Pancreas (tissue), 10 donors: ENCODE measurements around the gene NMB. TPM values are rescaled to one million over a fixed set of nuclear protein-coding genes. Genes with fewer than 3 reads are reported as not detected.
A peak's percentile ranks its signal among the peaks of the same experiment; 100 is the strongest.

ENCODE experiments used
- ATAC-seq, 4 donors: fragments of 200-7000 bp; cut with Tn5 transposase; one replicate each; pipeline versions ENCODE4 v1.8.0 to v1.9.1; 2020; ENCODE audit warnings: mild to moderate bottlenecking in 4 of 4, moderate library complexity in 4 of 4
- DNase-seq, 6 donors: peaks; one replicate each; pipeline ENCODE4 v3.0.0-alpha.2; 2020
- FAIRE-seq: peaks from 2 replicates; lab custom pipeline; 2012; peaks lifted over from hg19 to GRCh38; lab: Jason Lieb, UNC
- H3K27ac ChIP-seq, 4 donors: fragments of 200-600 bp; sonication (generic); 1 replicate in 3 of 4; 2 replicates in 1 of 4; pipeline versions ENCODE4 v1.5.0 to v1.8.0; 2020
- H3K27me3 ChIP-seq, 4 donors: fragments of 200-600 bp; one replicate each; pipeline ENCODE4 v1.8.0; 2021
- H3K36me3 ChIP-seq, 3 donors: fragments of 200-600 bp; sonication (generic) in 1 of 3; one replicate each; pipeline versions ENCODE4 v1.5.0 to v1.8.0; 2020 to 2021
- H3K4me1 ChIP-seq, 3 donors: fragments of 200-600 bp; one replicate each; pipeline ENCODE4 v1.8.0; 2021
- H3K4me3 ChIP-seq, 4 donors: fragments of 200-600 bp; sonication (generic) in 2 of 4; one replicate each; pipeline versions ENCODE4 v1.5.0 to v1.8.0; 2020 to 2021
- H3K9me3 ChIP-seq, 4 donors: fragments of 200-600 bp; one replicate each; pipeline ENCODE4 v1.8.0; 2021
- WGBS, 2 donors: extraction: QIAGEN DNeasy Blood & Tissue Kit; methylation state at CpG; one replicate each; pipeline ENCODE4 v1.1.7; 2013; 5-methylcytosine and 5-hydroxymethylcytosine counted together
- intact Hi-C, 3 donors: fragments of 100-400 bp; cut with DNase I; formaldehyde crosslinking; loops; one replicate each; pipeline versions ENCODE4 v1.11.1 to v1.14.2; 2022
- polyA plus RNA-seq, 2 donors: library from polyadenylated mRNA; stranded (reverse); fragments of 200-250 nt; gene quantifications; one replicate each; pipeline ENCODE4 v1.2.3, GENCODE V29; 2013
- total RNA-seq, 6 donors: library from RNA; stranded (reverse); fragmentation: NEBNext Ultra II Directional in 4 of 6; extraction: Animal tissue kit (Norgen Biotek cat#: 25700) in 4 of 6; gene quantifications; one replicate each; pipeline versions ENCODE4 v1.2.1 to v1.2.4, GENCODE V29; 2021 to 2023
- TF ChIP-seq, protein P1 (sequence below), 4 donors: fragments of 200-600 bp; sonication (generic) in 3 of 4; IDR thresholded peaks; one replicate each; pipeline versions ENCODE4 v1.5.0 to v1.8.0; 2021; ENCODE audit warnings: antibody characterized with exemption in 4 of 4
- donor health status: healthy with polysubstance abuse.
- donor health status: DM: no; HTN: no; CAD: no; lungs with moderate emphysema.
- donor health status: DM: no; HTN: no; CAD: no.
- donor health status: control.
- donor health status: control.
- donor health status: Bipolar disorder and iron deficiency.
- donor health status: DM: yes; HTN: yes; CAD: no.
- donor health status: DM: no; HTN: no; CAD: no.
- donor health status: DM: no; HTN: no; CAD: no.
- donor health status: DM: yes; HTN: yes; CAD: no.

Gene NMB
- total and polyA plus RNA-seq, 8 donors, result 2.9 to 8.3 (median 4.2) TPM

DNA sequence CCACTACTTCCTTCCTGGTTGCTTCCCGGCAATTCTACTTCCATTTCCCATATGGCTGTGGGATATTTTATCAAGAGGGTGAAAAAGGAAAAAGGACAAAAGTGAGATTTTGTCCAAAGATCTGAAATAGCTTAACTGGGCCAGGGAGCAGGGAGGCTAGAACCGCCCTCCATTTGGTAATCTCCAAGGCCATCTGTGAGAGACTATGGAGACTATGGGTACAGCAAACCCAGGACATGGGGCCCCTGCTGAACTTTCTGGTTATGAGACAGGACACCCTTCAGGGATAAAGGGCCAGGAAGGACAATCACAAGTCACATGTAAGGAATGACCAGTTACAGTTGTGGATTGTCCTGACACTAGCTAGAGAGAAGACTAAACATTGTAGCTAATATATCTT, 32.9 kb downstream of the NMB start:
- Histone ChIP-seq H3K4me3 (no peak overlapping the region), H3K27ac (no peak overlapping the region), H3K36me3 (peaks cover 5 to 20% (median 11%) of the 10 kb centered on the region in 3 donors), H3K27me3 (no peaks in the 10 kb centered on the region), H3K9me3 (peaks cover 0 to 4% (median 0%) of the 10 kb centered on the region in 4 donors), H3K4me1 (no peaks in the 10 kb centered on the region)
- 78 to 88% methylated on average over 2 of the region's 2 CpGs for WGBS, 2 donors
- ATAC-seq, result no peak
- intact Hi-C loops, result no loop called here
- FAIRE-seq, result no peak
- TF ChIP-seq, protein P1, sequence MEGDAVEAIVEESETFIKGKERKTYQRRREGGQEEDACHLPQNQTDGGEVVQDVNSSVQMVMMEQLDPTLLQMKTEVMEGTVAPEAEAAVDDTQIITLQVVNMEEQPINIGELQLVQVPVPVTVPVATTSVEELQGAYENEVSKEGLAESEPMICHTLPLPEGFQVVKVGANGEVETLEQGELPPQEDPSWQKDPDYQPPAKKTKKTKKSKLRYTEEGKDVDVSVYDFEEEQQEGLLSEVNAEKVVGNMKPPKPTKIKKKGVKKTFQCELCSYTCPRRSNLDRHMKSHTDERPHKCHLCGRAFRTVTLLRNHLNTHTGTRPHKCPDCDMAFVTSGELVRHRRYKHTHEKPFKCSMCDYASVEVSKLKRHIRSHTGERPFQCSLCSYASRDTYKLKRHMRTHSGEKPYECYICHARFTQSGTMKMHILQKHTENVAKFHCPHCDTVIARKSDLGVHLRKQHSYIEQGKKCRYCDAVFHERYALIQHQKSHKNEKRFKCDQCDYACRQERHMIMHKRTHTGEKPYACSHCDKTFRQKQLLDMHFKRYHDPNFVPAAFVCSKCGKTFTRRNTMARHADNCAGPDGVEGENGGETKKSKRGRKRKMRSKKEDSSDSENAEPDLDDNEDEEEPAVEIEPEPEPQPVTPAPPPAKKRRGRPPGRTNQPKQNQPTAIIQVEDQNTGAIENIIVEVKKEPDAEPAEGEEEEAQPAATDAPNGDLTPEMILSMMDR (IDR thresholded peaks at IDR 0.05), result no peak
- DNase-seq, result no peak

DNA sequence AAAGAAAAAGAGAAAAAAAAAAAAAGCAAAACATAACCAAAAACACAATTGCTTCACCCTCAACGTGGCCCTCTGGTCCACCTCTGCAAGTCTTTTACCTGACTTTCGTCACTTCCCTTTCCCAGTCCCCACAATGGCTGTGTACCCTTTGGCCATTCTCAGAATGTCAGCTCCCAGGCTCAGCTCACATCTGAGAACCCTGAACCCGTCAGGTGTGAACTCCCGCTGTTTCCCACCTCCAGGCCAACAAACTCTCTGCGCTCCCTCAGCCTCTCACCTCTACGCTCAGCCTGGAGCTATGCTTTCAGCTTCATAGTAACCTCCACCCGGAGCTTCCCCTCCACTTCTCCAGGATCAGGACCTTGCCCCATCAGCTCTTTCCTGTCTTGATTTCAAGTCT, 33.6 kb downstream of the NMB start:
- ATAC-seq (no peak), DNase-seq (no peak), FAIRE-seq (no peak)
- H3K27ac ChIP-seq, result no peak overlapping the region
- no peak overlapping the region for H3K4me3 ChIP-seq
- H3K36me3 ChIP-seq, result peaks cover 5 to 20% (median 11%) of the 10 kb centered on the region in 3 donors
- peaks cover 0 to 4% (median 0%) of the 10 kb centered on the region in 4 donors for H3K9me3 ChIP-seq
- intact Hi-C loops, result no loop called here
- no peaks in the 10 kb centered on the region for H3K4me1 ChIP-seq
- WGBS, 2 donors, result 91 to 96% methylated on average over 6 to 7 of the region's 7 CpGs
- no peaks in the 10 kb centered on the region for H3K27me3 ChIP-seq
- TF ChIP-seq, protein P1 (IDR thresholded peaks at IDR 0.05), result no peak

- Histone ChIP-seq H3K4me3 (no peak overlapping the region), H3K36me3 (peaks cover 5 to 20% (median 11%) of the 10 kb centered on the region in 3 donors), H3K27me3 (no peaks in the 10 kb centered on the region), H3K27ac (no peak overlapping the region), H3K4me1 (no peaks in the 10 kb centered on the region), H3K9me3 (peaks cover 0 to 4% (median 0%) of the 10 kb centered on the region in 4 donors)
- FAIRE-seq (no peak), DNase-seq (peak in 1 of 6 donors; percentile 21), ATAC-seq (no peak)
- intact Hi-C loops, result no loop called here
- TF ChIP-seq, protein P1 (IDR thresholded peaks at IDR 0.05), result no peak
- 99% methylated on average over 17 of the region's 17 CpGs for WGBS, 2 donors
These were observed 36.5 kb downstream of the NMB start for GRCh38 chr15:84621358-84621979.

- 98 to 100% methylated on average over 8 of the region's 8 CpGs for WGBS, 2 donors
- Histone ChIP-seq H3K9me3 (peaks cover 0 to 4% (median 0%) of the 10 kb centered on the region in 4 donors), H3K4me1 (no peaks in the 10 kb centered on the region), H3K27me3 (no peaks in the 10 kb centered on the region), H3K27ac (no peak overlapping the region), H3K36me3 (peaks cover 5 to 20% (median 11%) of the 10 kb centered on the region in 3 donors), H3K4me3 (no peak overlapping the region)
- DNase-seq, result peak in 1 of 6 donors; percentile 4
- intact Hi-C loops, result no loop called here
- FAIRE-seq, result no peak
- ATAC-seq, result no peak
- TF ChIP-seq, protein P1 (IDR thresholded peaks at IDR 0.05), result no peak
These were observed 37.4 kb downstream of the NMB start for GRCh38 chr15:84620626-84621025.

DNA sequence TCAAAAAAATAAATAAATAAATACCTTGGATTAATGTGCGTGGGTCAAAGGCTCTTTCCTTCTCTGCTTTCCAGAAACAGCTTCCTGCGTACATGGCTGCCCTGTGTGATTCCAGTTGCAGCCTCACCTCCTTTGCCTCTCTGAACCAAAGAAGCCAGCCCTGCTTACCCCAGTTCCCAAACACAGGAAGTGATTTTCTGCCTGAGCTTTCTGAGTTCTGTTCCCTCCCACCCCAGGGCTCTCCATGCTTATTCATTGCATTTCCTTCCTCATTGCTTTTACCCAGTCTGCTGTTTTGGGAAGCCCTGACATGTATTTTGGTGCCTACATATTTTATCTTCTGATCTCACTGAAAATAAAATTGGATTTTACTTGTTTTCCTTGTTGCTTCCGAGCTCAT, 41.8 kb downstream of the NMB start:
- FAIRE-seq (no peak), DNase-seq (peak in 1 of 6 donors; percentile 15), ATAC-seq (peak in 3 of 4 donors; percentile 18 to 69 (median 35))
- peaks cover 0 to 8% (median 6%) of the 10 kb centered on the region in 3 donors for H3K36me3 ChIP-seq
- TF ChIP-seq, protein P1 (IDR thresholded peaks at IDR 0.05), result no peak
- intact Hi-C loops, result no loop called here
- no peaks in the 10 kb centered on the region for H3K4me1 ChIP-seq
- H3K27ac ChIP-seq, result no peak overlapping the region
- H3K27me3 ChIP-seq, result no peaks in the 10 kb centered on the region
- WGBS, 2 donors, result 92% methylated on average over 3 of the region's 3 CpGs
- H3K9me3 ChIP-seq, result peaks cover 0 to under 1% (median 0%) of the 10 kb centered on the region in 4 donors
- H3K4me3 ChIP-seq, result no peak overlapping the region
